ENCODE data around the gene TMEM185B. TPM values are rescaled to one million over a fixed set of nuclear protein-coding genes. Genes with fewer than 3 reads are reported as not detected.
"Not testable (repeated sequence)": the region's sequence is repeated elsewhere in the genome, so short reads cannot be mapped to it uniquely, and the experiment has no call there.

The TMEM185B gene
- total RNA-seq (2014; rRNA removed; shearing (Covaris generic); ENCODE audit: low replicate concordance), result 31.5 and 33.4 TPM in 2 replicates

GRCh38 chr2:120223034-120223912, at the start of gene TMEM185B:
TMEM185B (minus strand) TSS chr2:120223400; CDS start chr2:120222976, 424 bp downstream.
- Histone ChIP-seq H3K27me3 (no peaks in the 10 kb centered on the region), H3K9me3 (no peaks in the 10 kb centered on the region), H3K36me3 (peaks cover 38% of the 10 kb centered on the region), H3K4me3 (peak within 1 kb of the TSS; percentile 54)
- DNase-seq, result peak; percentile 81

- no peaks in the 10 kb centered on the region; the same call in 1 of the 2 replicates for H3K9me3 ChIP-seq
These were observed 48.6 kb upstream of the TMEM185B start for GRCh38 chr2:120271711-120272379.

DNA sequence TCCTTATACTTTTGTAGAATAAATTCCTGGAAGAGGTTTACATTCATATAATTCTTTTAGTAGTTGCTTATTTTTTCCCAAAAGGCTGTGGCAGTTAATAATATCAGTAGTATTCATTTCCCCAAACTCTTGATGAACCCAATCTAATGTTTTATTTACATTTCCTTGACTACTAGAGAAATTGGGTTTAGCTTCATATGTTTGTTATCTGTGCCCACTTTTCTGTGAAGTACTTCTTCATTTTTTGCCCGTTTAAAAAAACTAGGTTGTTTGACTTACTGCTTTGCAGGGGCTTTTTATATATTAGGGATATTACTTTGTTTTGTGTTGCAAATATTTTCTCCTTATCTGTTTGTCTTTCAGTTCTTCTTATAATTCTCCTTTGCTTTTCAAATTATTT, 46.6 kb upstream of the TMEM185B start:
- no peaks in the 10 kb centered on the region for H3K27me3 ChIP-seq
- H3K36me3 ChIP-seq, result peaks cover 9% of the 10 kb centered on the region
- no peaks in the 10 kb centered on the region; the same call in 1 of the 2 replicates for H3K9me3 ChIP-seq
- H3K4me3 ChIP-seq, result no peak overlapping the region
- DNase-seq, result no peak

More at GRCh38 chr2:120271711-120272379, 48.6 kb upstream of the TMEM185B start:
- no peak for DNase-seq
- H3K36me3 ChIP-seq, result peaks cover 7% of the 10 kb centered on the region
- H3K27me3 ChIP-seq, result no peaks in the 10 kb centered on the region
- no peak overlapping the region for H3K4me3 ChIP-seq

GRCh38 chr2:120269076-120269744, 46.0 kb upstream of the TMEM185B start:
- no peaks in the 10 kb centered on the region; the same call in 1 of the 2 replicates for H3K9me3 ChIP-seq
- H3K4me3 ChIP-seq, result no peak overlapping the region
- DNase-seq, result no peak
- H3K27me3 ChIP-seq, result no peaks in the 10 kb centered on the region
- H3K36me3 ChIP-seq, result peaks cover 9% of the 10 kb centered on the region

DNA sequence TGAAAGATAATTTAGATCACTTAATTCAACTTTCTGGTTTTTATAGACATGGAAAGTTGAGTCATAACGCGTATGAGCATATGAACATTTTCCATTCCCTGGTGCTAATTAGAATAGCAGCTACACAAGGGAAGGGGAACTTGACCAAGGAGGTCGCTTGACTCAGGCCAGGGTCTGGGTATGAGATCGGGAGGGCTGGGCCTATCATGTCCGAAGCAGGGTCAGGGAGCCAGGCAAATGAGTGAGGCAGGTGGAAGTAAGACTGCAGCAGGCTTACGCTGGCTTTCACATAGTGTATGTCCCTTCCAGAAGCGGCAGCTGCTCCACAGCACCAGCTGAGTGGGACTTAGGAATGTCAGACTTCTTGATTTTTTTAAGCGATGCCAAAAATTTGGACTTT, 44.1 kb upstream of the TMEM185B start:
- no peak overlapping the region for H3K4me3 ChIP-seq
- DNase-seq, result no peak

DNA sequence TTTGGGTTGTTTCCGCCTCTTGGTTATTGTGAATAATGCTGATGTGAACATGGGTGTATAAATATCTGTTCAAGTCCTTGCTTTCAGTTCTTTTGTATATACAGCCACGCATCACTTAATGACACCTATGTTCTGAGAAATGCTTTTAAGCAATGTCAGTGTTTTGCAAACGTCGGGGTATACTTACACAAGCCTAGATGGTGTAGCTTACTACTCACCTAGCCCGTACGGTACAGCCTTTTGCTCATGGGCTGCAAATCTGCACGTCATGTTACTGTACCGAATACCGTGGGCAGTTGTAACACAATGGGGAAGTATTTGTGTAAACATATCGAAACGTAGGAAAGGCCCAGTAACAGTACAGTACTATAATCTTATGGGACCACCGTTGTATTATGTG, 41.8 kb upstream of the TMEM185B start:
- peaks cover 9% of the 10 kb centered on the region for H3K36me3 ChIP-seq
- no peak for DNase-seq
- H3K4me3 ChIP-seq, result no peak overlapping the region
- H3K9me3 ChIP-seq, result peaks cover 2% of the 10 kb centered on the region; the same call in 1 of the 2 replicates
- H3K27me3 ChIP-seq, result no peaks in the 10 kb centered on the region

More for the DNA sequence above, 44.1 kb upstream of the TMEM185B start:
- Histone ChIP-seq H3K36me3 (peaks cover 9% of the 10 kb centered on the region), H3K9me3 (no peaks in the 10 kb centered on the region; the same call in 1 of the 2 replicates), H3K27me3 (no peaks in the 10 kb centered on the region)

- no peak for DNase-seq
- Histone ChIP-seq H3K9me3 (peaks cover 2% of the 10 kb centered on the region; the same call in 1 of the 2 replicates), H3K27me3 (no peaks in the 10 kb centered on the region), H3K36me3 (peaks cover 10% of the 10 kb centered on the region), H3K4me3 (no peak overlapping the region)
These were observed 39.7 kb upstream of the TMEM185B start for GRCh38 chr2:120262761-120263428.

DNA sequence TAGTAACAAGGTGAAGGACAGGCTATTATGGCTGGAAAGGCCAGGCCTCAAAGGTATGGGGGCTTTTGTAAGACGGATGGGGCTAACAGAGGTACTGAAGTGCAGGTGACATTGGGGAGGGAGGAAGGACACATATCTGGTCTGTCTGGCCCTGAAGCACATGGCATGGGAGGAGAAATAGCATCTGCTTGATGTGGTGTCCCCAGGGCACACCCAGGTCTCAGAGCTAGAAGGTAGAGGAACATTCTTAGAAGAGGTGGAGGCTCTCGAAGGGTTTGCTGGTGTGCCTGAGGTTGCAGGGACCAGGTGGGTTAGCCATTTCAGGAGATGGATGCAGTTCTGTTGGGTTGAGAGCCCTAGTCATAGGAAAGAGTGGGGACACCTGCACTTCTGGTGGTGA, 39.0 kb upstream of the TMEM185B start:
- no peaks in the 10 kb centered on the region for H3K27me3 ChIP-seq
- H3K4me3 ChIP-seq, result no peak overlapping the region
- H3K36me3 ChIP-seq, result peaks cover 15% of the 10 kb centered on the region
- peaks cover 2% of the 10 kb centered on the region; the same call in 1 of the 2 replicates for H3K9me3 ChIP-seq
- no peak for DNase-seq

DNA sequence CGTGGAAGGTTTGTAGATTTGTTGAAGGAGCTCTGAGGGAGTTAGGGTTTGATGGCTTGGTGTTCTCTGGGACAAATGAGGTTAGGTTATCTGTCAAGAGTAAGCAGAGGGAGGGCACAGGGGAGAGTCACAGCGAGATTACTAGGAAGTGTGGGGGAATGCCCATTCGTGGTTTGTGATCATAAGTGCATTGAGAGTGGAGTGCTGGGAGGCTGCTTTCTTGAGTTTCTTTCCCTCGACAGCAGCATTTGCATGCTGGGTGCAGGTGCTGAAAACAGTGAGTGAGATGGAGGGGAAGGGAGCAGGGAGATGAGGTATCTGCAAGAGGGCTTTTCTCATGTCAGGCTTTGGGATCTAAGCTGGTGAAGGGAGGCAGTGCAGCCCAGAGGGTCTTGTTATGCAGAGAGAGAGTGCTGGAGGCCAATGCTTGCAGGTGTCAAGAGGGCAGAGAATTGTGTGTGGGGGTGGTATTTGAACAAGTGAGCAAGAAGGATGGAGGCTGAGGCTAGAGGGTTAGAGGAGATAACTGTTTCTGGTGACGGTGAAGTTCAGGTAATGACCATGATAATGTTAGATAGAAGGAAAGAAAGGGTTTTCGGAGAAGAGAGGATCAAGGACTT, 38.3 kb upstream of the TMEM185B start:
- H3K4me3 ChIP-seq, result no peak overlapping the region

GRCh38 chr2:120260736-120261135, 37.5 kb upstream of the TMEM185B start:
- Histone ChIP-seq H3K27me3 (no peaks in the 10 kb centered on the region), H3K36me3 (peaks cover 21% of the 10 kb centered on the region), H3K9me3 (peaks cover 2% of the 10 kb centered on the region; the same call in 1 of the 2 replicates), H3K4me3 (no peak overlapping the region)
- DNase-seq, result no peak

More for the DNA sequence above, 38.3 kb upstream of the TMEM185B start:
- Histone ChIP-seq H3K36me3 (peaks cover 19% of the 10 kb centered on the region), H3K9me3 (peaks cover 2% of the 10 kb centered on the region; the same call in 1 of the 2 replicates), H3K27me3 (no peaks in the 10 kb centered on the region)
- DNase-seq, result no peak

GRCh38 chr2:120259939-120260338, 36.7 kb upstream of the TMEM185B start:
- H3K27me3 ChIP-seq, DNase-seq, H3K9me3 ChIP-seq, H3K4me3 ChIP-seq: not testable (repeated sequence)
- H3K36me3 ChIP-seq, result peaks cover 19% of the 10 kb centered on the region

DNA sequence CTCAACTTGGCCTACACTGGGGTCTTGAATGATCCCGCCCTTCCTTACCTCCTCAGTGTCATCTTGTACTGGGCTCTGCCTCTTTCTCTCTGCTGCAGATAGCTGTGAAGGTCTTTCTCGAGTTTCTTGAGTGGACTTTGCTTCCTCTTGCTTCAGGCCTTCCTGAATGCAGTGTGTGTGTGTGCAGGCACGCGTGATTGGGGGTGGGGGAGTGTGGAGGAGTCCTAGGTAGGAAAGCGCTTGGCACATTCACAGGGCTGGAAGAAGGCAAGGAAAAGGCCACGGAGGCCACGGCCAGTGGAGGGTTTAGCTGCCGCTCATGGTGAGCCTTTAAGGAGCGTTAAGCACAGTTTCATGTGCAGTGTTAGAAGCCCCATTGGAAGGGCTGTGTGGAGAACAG, 35.0 kb upstream of the TMEM185B start:
- DNase-seq, result no peak
- no peaks in the 10 kb centered on the region for H3K27me3 ChIP-seq
- H3K4me3 ChIP-seq, result no peak overlapping the region
- H3K36me3 ChIP-seq, result peaks cover 19% of the 10 kb centered on the region
- peaks cover 2% of the 10 kb centered on the region; the same call in 1 of the 2 replicates for H3K9me3 ChIP-seq

DNA sequence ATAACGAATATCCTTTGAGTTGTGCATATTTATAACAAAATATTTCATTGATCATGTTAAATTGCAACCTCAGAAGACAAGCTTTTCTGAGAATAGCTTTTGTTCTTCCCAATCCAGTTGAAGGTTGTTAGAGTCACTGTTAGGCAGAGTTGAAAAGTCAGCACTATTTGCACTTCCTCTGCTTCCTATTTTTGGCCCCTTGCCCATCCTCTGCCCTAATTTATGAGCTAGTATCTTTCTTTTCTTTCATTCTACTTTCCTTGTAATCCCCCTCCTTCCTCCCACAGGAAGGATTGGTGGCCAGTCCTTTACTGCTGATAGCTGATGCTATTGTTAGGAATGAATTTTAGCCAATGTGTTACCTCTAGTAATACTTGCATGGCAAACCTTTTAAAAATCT, 34.3 kb upstream of the TMEM185B start:
- H3K4me3 ChIP-seq, result no peak overlapping the region
- peaks cover 19% of the 10 kb centered on the region for H3K36me3 ChIP-seq
- DNase-seq, result no peak
- H3K27me3 ChIP-seq, result no peaks in the 10 kb centered on the region
- peaks cover 2% of the 10 kb centered on the region; the same call in 1 of the 2 replicates for H3K9me3 ChIP-seq

DNA sequence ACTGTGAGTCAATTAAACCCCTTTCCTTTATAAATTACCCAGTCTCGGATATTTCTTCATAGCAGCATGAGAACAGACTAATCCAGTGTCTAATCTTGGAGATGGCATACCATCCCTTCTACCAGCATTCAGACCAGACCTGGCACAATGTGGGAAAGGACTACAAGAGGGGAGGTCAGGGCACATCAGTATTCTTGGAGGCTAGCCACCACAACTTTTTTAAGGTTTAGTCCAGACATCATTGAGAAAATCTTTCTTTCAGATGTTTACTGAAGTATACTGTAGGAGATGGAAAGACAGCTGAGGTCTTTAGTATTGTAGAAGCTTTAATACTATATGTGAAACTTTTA, 33.4 kb upstream of the TMEM185B start:
- H3K27me3 ChIP-seq, result no peaks in the 10 kb centered on the region
- DNase-seq, result no peak
- H3K9me3 ChIP-seq, result peaks cover 2% of the 10 kb centered on the region; the same call in 1 of the 2 replicates
- H3K36me3 ChIP-seq, result peaks cover 19% of the 10 kb centered on the region
- no peak overlapping the region for H3K4me3 ChIP-seq

- Histone ChIP-seq H3K27me3 (no peaks in the 10 kb centered on the region), H3K36me3 (peaks cover 19% of the 10 kb centered on the region), H3K9me3 (peaks cover 2% of the 10 kb centered on the region; the same call in 1 of the 2 replicates), H3K4me3 (no peak overlapping the region)
- DNase-seq, result no peak
These were observed 32.9 kb upstream of the TMEM185B start for GRCh38 chr2:120255986-120256650.
